HG02610 (cell line): ENCODE measurements around the gene MVB12A.

Experiments used
- ATAC-seq: cut with Tn5 transposase; IDR thresholded peaks from one replicate; pipeline ENCODE4 v1.9.1; 2021; ENCODE audit warnings: mild to moderate bottlenecking, moderate library complexity; ENCODE audit not compliant: unreplicated experiment

The MVB12A gene

DNA sequence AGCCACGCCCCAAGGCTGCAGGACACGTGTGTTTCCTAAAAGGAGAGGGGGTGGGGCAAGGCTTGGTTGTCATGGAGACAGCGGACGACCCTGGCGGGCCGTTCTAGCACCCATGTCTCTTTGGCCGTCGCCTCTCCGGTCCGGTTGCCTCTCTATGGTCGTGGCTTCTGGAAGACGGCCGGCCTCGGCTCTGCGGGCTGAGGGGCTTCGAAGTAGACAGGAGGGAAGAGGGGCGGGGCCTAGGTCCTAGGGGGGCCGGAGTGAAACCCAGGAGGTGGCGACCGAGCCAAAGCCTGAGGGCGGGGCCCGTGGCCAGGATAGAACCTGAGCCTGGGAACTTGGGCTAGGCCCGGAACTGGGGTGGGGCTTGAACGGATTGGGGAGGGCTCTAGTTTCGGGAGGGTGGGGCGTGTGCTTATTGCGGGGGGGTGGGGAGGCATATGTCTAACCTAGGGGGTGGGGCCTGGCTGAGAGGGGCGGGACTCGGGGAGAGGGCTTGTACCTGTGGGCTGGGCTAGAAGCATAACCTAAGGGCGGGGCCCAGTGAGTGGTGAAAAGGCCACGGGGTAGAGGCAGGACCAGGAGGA lies 49.7 kb downstream of the MVB12A start:
- ATAC-seq, result peak; percentile 52

DNA sequence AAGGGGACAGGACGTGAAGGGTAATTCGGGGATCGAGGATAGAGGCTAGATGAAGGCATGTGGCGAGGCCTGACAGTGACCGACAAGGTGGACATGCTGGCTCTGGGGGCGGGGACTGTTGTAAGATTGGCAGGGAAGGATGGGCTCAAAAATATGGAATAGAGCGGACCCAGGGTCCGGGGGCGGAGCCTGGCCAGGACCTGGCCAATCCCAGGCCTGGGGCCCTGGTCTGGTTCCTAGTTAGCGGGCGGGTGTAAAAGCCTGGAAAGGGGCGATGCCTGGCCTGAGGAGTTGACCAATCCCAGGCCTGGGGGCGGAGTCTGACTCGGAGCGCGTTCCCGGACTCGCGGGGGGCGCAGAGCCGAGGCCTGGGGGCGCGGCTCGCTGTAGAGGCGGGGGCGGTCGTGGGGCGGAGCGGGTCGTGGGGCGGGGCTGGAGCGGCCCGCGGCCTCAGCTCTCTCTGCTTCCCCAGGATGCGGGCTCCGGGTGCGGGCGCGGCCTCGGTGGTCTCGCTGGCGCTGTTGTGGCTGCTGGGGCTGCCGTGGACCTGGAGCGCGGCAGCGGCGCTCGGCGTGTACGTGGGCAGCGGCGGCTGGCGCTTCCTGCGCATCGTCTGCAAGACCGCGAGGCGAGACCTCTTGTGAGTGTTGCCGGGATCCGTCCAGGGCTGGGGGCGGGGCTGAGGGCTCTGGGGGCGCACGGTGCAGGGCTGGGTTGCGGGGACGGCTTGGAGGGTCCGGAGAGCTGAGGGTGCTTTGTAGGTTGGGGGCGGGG lies 50.4 kb downstream of the MVB12A start, which contains the start of gene SLC27A1:
Gene SLC27A1, plus strand, starts transcription at position 457 of the 774 bp plus-strand sequence. Its CDS starts 17 bp downstream, at position 474.
- peak; percentile 80 for ATAC-seq

DNA sequence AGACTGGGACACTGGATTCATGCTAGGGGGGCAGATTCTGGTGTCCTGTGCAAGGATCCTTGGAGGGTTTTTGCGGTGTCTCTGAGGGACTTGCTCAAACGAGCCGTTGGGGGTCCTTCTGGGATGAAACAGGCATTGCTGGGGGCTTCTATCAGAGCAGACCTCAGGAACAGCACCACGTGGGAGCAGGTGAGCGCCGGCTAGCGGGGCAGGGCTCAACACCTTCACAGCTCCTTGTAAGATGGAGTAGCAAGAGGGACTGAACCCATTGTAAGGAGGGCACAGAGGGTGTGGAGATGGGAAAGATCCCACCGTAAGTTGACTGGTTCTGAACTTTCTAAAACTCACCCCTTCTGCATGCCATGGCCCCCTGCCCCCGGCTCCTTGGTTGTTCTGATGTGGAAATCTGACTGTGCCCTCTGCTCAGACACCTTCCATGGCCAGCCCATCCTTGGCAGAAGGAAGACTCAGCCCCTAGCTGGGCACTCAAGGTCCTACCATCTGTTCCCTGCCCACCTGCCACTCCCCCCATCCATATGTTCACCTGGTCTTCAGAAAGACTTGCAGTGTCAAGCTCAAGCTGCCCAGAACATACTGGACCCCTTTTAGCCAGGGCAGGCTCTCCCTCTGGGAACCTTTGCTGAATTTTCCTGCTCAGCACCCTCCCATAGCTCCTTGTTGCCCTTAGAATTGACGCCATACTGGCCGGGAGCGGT lies 51.7 kb downstream of the MVB12A start:
- ATAC-seq, result no peak

DNA sequence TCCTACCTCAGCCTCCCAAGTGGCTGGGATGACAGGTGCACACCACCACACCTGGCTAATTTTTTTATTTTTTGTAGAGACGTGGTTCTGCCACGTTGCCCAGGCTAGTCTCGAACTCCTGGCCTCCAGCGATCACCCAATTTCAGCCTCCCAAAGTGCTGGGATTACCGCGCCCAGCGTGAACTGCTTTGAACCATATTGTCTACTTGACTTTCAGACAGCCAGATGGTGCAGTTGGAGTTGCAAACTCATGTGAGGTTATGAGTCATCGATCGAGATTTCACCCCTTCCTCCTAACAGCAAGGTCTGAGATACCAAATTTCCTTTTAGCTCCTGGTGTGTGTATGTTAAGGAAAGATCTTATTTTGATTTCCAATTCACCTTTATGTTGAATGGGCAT lies 53.2 kb downstream of the MVB12A start:
- ATAC-seq, result no peak
